Glomerular visceral epithelial cell (primary cell): ENCODE results near the gene WDR7.

Source experiments
- DNase-seq: peaks from one replicate; pipeline ENCODE4 v3.0.0-alpha.2; 2016; ENCODE audit errors: extremely low spot score

WDR7 gene

DNA sequence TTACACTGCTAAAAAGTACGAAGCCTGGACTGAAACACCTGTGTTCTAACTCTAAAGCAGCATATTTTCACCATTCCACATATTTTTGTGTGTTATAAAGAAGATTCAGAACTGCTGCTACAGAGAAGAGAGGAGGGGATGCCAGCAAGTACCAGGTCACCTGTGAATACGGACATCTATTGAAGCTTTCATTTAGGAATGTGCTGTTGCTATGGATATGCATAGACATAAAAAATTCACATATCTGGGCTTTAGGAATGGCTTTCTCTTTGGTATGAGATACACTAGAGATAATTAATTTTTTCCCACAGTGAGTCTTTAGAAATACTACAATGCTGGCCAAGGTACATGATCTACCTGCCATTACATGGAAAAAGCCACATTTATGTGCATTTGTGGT is 238.5 kb downstream of the WDR7 start:
- peak; percentile 46 for DNase-seq

DNA sequence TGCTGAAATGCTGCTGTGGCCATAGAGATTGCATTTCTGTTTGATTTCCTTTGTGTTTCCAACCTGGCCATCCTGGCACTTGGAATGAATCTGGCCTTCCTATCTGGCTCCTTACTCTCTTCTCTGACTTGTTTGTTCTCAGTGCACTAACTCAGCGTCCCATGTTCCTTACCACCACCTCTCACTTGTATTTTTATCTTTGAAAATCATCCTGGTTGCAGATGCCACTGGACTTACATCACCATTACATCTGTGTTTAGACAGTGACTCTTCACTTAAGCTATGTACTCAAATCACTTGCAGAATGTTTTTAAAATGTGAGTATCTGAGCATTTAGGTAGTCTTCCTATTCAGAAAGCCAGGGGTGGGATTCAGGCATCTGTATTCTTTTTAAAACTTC is 239.5 kb downstream of the WDR7 start:
- DNase-seq = peak; percentile 89

DNA sequence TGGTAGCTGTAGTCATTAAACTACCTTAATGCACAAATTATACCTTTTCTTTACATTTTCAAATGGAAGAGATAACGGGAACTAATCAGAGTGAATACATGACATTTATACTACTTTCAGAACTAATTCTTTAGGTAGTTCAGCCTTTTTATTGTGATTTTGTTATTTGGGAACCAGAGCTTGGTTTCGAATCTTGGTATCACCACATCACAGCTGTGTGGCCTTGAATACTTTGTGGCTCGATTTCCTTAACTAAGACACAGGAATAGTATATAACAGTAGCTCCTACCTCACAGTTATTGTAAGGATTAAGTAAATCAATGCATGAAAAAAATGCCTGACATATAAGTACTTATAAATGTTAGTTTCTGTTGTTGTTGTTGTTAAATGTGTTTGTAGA is 240.0 kb downstream of the WDR7 start:
- no peak for DNase-seq

DNA sequence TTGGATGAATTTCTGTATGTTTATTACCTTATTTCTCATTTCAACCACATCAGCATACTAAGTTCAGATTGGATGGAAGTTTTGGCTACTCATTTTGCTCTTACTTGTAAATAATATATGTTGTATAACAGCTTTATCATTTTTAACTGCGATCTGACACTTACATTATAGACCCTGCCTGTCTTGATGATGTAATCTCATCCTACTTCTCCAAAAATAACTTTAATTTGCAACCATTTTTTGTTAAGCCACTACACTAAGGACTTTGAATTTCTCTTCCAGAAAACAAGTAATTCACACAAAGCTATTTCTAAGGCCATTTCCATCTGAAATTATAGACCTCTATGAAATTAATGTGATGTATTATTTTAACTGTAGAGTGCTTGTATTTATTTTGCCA is 240.7 kb downstream of the WDR7 start:
- no peak for DNase-seq

DNA sequence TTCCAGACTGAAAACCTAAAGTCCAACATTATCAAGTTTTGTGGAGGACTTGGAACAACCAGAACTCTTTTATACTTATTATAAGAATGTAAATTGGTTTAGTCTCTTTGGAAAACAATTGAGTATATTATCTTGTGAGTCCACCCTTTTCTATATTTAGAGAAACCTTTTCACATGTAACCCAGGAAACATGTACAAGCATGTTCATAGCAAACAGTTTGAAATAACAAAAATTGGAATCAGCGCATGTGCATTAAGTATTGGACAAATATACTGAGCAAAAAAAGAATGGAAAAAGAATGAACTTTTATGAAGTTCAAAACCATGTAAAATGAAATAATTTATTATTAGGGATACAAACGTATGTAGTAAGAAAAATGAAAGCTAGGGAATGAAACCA is 246.0 kb downstream of the WDR7 start:
- no peak for DNase-seq

DNA sequence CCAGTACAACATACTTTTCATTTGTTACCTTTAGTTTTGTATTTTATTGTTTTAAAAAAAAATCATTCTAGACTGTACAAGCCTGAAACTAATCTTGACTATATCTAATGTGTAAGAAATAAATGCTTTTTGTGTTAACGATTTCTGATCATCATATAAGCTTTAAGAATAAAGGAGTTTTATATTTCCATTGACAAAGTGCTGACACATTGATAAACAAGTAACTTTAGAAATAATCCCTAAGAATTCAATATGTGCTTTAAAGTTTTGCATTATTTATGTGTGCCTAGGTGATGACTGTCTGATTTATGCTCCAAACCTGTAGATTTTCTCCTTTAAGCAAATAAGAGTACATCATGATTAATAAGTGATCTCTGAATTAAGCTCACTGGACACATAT is 248.5 kb downstream of the WDR7 start:
- DNase-seq = no peak

DNA sequence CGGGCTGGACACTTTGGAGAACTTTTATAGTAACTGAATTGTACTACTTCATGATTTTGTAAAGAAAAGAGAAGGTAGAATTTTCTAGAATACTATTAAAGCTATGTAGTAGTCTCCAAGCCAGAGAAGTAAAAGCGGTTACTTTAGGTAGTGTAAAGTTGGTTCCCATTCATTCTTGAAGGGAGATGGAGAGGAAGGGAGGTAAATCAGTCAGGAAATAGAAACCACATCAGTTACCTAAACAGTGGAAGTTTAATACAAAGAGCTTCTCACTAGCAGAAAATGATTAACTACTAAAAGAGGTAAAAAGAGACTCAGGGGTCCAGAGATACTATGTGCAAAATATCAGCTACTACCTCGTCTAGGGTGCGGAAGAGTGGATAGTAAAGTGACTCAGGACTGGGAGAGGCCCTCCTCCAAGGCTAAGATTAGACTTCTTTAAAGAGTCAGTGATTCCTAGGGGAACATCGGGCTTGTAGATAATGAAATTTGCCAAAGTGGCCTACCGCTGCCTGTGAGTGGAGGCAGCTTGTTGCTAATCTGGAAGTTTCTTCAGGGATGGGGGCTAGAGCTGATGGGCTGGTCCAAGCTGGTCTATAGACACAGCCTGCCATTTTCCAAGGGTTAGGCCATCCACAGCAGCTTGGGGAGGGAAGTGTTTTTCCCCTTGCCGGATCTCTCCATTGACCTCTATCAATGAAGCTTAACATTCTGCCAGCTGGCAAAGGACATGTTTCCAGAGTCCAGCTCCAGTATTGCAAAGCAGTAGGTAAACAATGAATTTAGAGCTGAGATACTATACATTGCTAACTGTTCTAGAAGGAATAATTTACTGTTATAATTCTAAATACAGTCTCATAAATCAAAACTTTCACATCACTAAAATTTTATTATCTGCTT is 249.3 kb downstream of the WDR7 start:
- no peak for DNase-seq

DNA sequence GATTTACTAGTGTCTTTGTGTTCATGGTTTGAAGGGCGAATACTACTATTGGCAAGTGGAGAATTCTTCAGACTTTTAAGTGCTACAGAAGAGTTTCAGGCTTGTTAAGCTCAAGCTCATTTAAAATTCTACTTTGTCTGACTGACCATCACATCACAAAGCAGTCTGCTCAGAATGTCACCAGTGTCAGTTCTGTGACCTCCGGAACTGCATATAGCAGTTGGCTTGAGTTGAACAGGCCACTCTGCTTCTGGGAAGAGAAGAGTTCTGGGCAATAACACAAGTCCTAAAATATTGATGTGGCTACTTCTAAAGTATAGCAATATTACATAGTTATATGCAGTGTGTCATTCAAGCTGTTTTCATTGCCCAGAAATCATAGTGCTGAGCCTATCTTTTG is 250.8 kb downstream of the WDR7 start:
- DNase-seq = no peak

DNA sequence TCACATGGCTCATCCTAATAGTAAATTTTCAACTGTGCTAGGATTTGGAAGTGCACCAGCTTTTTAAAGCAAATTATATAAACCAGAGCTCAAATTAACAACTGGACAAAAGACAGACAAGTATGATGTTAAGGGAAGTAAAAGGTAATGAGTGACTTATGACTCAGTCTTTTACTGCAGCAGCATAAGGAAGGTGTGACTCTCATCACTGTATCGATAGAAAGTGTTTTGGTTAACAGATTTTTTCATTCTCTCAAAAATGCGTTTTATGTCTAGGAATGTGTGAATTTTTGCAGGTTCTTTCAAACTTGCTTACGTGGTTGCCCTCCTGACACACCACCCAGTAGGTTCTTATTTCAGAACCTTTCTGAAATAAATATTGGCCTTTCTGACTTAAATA is 251.5 kb downstream of the WDR7 start:
- DNase-seq = peak; percentile 41

DNA sequence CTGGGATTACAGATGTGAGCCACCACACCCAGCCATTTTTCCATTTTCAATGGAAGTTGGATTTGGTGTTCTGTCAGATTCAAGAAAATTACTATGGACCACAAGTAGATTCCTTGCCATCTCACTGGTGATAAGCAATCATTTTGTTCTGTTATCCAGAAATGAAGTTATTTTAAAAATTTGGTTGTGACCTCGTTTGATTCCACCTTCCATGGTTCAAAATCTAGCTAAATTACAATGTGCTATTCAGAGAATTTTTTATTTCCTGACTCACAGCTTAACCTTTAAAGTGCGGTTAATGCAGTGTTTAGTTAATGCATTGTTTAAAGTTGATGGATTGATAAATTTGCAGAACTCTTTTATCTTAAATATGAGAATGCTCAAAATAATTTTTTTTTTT is 252.5 kb downstream of the WDR7 start:
- DNase-seq = no peak

DNA sequence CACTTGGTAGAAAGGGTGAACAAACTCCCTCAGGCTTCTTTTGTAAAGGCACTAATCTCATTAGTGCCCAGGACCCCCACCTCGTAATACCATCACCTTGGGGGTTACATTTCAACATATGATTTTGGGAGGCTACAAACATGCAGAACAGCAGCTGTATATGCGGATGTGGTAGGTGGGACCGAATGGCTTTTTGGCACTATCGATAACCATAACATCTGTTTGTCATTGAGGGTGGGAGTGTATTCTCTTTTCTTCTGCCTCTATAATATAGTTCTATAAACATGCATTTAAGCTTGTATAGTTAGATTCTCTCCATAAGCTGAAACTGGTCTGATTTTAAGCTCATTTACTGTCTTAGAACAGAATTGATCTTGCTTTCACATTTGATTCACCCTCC is 256.6 kb downstream of the WDR7 start:
- no peak for DNase-seq

DNA sequence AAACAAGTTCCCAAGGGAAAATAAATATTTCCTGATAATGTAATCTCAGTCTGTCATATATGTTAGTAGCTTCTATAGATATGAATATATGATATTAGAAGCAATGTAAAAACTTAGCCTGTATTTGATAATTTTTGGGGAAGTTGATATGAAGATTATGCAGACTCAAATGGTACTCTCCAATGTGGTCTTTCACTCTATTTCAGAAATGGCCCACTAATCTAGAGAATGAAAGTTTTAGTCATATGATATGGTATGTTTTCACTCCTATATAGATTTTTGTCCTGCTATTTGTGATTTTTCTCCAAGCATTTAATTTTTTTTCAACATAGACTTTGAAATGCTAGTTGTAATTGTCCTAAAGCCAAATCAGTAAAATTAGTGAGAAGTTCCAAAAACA is 259.1 kb downstream of the WDR7 start:
- no peak for DNase-seq

DNA sequence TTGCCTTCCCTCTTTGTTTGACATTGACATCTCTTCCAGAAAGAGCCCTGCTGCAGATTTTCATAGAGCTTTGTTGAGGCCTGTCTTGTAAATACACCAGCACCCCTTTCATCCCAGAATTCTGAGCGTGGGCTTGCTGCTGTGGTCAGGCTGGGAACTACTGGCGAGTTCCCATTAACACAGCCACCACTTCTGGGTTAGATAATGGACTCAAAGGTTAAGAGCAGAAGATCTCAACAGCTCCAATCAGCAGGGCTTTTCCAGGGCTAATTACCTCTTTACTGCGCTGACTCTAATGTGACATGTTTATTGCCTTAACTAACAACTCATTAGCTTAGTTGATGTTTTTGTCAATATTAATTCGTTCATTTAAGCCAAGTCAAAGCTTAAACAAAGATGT is 259.8 kb downstream of the WDR7 start:
- DNase-seq = no peak

DNA sequence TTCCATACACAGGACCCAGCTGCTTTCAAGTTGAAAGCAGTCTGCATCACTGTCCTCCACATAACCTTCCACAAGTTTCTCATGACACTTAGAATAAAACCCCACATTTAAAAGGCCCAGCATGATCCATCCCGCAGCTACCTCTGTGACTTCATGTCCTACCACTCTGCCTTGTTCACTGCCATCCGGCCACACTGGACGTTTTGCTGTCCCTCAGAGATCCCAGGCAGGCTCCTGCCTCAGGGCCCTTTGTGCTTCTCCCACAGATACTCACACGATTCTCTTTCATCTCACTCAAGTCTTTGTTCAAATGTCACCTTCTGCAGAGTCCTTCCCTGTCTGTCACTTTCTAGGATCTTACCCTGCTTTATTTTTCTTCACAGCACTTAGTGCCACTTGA is 262.8 kb downstream of the WDR7 start:
- no peak for DNase-seq

DNA sequence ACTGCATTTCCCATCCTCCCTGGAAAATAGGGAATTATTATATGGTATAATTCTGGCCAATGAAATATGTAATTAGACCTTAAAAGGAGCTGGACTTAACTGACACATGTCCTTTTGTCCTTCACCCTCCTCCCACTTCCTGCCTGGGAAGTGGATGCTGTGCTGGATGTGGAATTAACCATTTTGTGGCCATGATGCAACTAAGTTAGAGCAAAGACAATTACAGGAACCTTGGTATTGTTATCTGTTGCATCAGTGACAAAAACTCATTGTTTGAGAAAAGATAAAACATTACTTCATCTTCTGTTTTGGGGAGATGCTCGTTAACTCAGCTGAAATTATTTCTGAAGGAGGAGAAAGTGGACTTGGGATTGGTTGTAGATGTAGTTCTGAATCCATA is 268.0 kb downstream of the WDR7 start:
- no peak for DNase-seq

DNA sequence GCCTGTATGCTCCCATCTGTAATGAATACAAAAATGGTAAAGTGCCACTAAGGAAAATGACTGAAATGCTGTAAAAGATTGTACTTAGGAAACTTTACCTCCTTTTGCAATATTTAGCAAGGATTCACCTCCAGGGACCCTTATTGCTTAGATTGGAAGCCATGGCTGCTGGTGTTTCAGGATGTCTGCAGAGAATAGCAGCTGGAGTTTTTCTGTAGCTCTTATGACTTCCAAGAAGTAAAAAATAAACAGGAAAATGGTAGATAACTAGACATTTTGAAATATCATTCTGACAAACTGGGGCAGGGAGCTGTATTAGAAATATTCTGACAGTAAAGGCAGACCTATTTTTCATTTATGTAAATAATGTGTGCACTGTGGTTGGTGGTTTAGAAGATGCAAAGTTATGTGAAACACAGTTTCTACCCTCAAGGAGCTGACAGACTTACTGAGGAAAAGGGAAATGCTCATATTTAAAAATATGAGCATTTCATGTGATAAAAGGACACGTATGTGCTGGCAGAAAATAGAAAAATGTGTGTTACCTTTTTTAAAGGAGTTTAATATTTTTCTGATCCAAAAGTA is 270.8 kb downstream of the WDR7 start:
- DNase-seq = no peak

DNA sequence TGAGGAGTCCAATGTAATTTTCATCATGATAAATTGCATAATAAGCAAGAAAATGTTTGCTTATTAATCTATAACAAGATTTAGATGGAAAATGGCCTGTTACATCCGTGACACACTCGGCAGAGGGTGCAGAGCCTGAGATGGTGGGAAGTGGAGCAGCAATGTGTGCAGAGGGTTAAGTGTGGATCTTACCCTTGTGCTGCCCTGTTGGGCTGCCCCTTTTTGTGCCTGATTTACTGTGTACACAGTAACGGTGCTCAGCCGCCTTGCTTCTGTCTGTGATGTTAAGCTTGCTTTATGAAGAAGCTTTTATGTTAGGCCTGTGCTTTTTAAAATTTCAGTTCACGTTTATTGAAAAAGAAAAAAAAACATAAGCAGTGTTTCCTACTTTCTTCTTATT is 275.6 kb downstream of the WDR7 start:
- no peak for DNase-seq

DNA sequence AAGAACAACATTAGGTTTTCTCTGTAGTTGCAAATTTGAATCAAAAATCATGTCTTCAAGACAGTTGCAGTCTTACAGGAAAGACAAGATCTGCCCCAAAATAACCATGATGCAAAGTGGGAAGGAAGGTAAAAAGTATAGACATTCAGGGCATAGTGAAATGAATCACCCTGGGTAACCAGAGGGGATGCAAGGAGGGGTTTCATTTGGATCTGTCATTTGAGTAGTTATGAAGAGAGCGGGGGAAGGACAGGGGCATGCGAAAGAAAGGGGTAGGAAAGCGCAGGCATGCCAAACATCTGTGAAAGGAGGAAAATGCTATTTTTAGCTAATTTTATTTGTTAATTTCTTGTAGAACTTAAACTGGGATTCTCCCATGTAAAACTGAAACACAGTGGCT is 276.6 kb downstream of the WDR7 start:
- no peak for DNase-seq

DNA sequence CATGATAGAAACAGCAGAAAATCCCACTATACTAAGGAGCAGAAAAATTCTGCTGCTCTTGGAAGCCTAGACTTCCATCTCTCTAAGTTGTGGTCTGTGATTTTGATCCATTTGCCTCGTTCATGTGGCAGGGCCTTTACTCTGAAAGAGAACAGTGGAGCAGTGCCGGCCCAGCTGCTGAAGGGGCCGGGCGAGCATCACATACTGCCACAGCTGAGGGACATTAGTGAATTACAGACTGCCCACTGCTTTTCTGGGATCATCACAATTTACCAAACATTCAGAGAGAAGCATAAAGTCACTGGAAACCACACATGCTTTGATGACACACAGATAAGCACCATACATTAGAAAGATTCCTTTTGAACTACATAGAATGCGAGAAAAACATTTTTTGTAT is 278.7 kb downstream of the WDR7 start:
- DNase-seq = no peak

DNA sequence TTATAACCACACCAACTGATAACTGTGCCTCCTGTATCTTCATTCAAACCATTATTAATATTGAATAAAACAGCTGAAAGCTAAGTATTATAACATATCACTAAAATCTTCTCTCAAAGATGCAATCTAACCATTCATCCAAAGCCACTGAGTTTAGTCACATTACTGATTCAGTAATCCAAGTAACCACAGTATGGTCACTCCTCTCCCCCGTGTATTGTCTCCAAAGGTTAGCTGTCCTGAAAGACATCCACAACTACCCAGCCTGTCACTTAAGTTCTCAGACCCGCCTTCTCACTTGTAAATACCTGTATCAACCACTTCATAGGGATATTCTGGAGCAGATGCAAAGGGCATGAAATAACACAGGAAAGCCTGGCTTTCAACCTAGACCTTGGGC is 282.3 kb downstream of the WDR7 start:
- DNase-seq = peak; percentile 8

DNA sequence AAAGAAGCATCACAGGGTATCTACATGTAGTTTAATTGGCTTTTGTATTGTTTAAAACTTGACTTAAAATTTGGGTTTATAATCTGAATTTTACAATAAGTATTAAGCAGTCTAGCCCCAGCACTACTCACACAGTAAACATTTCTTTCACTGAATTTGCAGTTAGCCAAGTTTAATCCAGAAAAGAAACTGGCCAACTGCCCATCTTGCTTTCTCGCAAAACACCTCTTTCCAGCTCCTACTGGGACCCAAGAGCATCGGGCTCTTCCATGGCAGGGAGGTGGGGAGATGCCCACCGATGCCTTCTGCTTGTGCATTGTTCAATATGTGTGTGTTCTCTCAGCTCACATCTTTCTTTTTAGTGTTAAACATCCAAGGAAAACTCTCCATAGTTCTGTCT is 283.0 kb downstream of the WDR7 start:
- DNase-seq = no peak

DNA sequence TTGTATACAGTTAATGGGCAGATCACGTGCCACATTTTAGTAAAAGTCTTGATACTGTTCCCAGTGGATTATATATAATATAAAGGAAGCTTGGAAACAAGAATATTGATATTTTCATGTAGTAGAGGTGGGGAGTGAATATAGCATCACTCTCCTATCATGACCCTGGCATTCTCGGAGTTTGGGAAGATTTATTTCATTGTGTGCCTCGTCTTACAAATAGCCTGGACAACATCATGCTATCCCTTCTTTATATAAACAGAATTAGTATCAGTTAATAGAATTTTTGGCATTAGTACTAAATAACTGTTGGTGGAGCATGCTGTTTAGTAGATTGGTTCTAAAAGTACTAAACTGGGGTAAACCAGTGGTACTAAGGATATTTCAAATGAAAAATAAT is 283.7 kb downstream of the WDR7 start:
- no peak for DNase-seq

DNA sequence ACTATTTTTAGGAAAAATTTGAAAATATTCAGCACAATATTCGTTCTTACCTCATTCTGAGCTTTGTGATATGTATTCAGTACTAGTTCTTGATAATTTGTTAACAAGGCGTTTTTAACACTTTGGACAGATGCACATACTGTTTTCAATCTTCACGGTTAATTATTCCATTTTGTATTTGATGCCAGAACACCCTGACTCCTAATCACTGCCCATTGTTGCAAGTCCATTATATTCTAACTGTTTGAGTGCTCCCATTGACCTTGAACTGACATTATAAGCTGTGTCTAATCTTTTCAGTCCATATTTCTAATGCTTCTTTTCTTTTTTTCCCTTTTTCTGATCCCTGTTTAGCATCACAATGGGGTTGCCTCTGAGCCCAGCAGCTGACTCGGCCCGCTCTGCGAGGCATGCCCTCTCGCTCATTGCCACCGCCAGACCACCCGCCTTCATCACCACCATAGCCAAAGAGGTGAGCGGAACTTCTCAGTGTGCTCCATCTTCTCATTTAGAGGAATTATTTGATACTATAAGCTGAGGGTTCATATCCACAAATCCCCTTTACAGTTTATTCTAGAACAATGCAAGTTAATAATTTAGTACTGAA is 284.4 kb downstream of the WDR7 start:
- DNase-seq = no peak
